Gastroesophageal sphincter (tissue), 4 donors: ENCODE data around the gene STMN1. TPM values are rescaled to one million over a fixed set of nuclear protein-coding genes. Genes with fewer than 3 reads are reported as not detected.

ENCODE experiments used
- ATAC-seq: fragments of 150-250 bp; one replicate; pipeline ENCODE4 v1.9.1; 2016; ENCODE audit warnings: mild to moderate bottlenecking, moderate library complexity
- H3K27ac ChIP-seq, 4 donors: fragments of 200-600 bp; sonication (generic) in 3 of 4; 1 replicate in 3 of 4; 2 replicates in 1 of 4; pipeline ENCODE4 v1.5.1; 2016 to 2019
- H3K27me3 ChIP-seq: fragments of 200-600 bp; sonication (generic); one replicate; pipeline ENCODE4 v1.5.1; 2019
- H3K36me3 ChIP-seq, 2 donors: fragments of 200-600 bp; sonication (generic); one replicate each; pipeline ENCODE4 v1.5.1; 2019; ENCODE audit warnings: control low read depth in 1 of 2
- H3K4me1 ChIP-seq, 3 donors: fragments of 200-600 bp; sonication (generic); 1 replicate in 2 of 3; 2 replicates in 1 of 3; pipeline ENCODE4 v1.5.1; 2016 to 2019; ENCODE audit warnings: control low read depth in 2 of 3
- H3K4me3 ChIP-seq, 2 donors: fragments of 200-600 bp; sonication (generic); one replicate each; pipeline ENCODE4 v1.5.1; 2019; ENCODE audit warnings: mild to moderate bottlenecking in 1 of 2, moderate library complexity in 1 of 2
- H3K9me3 ChIP-seq, 3 donors: fragments of 200-600 bp; sonication (generic); one replicate each; pipeline ENCODE4 v1.5.1; 2017 to 2019; ENCODE audit warnings: control low read depth in 2 of 3
- CTCF ChIP-seq, 4 experiments: fragments of 200-600 bp in 2 of 4; fragments of 450-650 bp in 2 of 4; sonication (generic) in 1 of 4; IDR thresholded peaks; one replicate each; pipeline ENCODE4 v1.5.1; 2017 to 2019; ENCODE audit warnings: antibody characterized with exemption in 4 of 4, mild to moderate bottlenecking in 2 of 4, moderate library complexity in 2 of 4
- EP300 ChIP-seq: sonication (generic); formaldehyde crosslinking; IDR thresholded peaks from one replicate; pipeline ENCODE4 v1.6.1; 2017; ENCODE audit warnings: antibody characterized with exemption, mild to moderate bottlenecking
- POLR2A ChIP-seq, 2 donors: fragments of 450-650 bp; IDR thresholded peaks; one replicate each; pipeline ENCODE4 v1.6.1; 2017; ENCODE audit warnings: antibody characterized with exemption in 2 of 2, mild to moderate bottlenecking in 2 of 2, moderate library complexity in 1 of 2
- POLR2AphosphoS5 ChIP-seq: sonication (generic); formaldehyde crosslinking; IDR thresholded peaks from one replicate; pipeline ENCODE4 v1.6.1; 2017; ENCODE audit warnings: antibody characterized with exemption
- WGBS, 2 donors: methylation state at CpG; one replicate each; pipeline ENCODE4 v1.1.5; 2018; ENCODE audit warnings: low coverage in 1 of 2; 5-methylcytosine and 5-hydroxymethylcytosine counted together
- total RNA-seq, 4 donors: library from RNA; depleted of rRNA; stranded (reverse); fragments of >200 nt; gene quantifications; one replicate each; pipeline ENCODE4 v1.1.0, GENCODE V29; 2016

STMN1 gene
- total RNA-seq, 4 donors from 2014 or later: 12.2 to 30.0 (median 14.6) TPM

GRCh38 chr1:25927521-25928265, 21.5 kb upstream of the STMN1 start:
- peaks cover 20% of the 10 kb centered on the region for H3K27me3 ChIP-seq
- H3K4me1 ChIP-seq: peaks cover 0 to 13% (median 4%) of the 10 kb centered on the region in 3 donors
- ATAC-seq: no peak
- H3K4me3 ChIP-seq: no peak overlapping the region
- no peak for TF ChIP-seq CTCF (IDR thresholded peaks at IDR 0.05)
- TF ChIP-seq EP300: no peak
- no peak for TF ChIP-seq POLR2AphosphoS5
- TF ChIP-seq POLR2A (IDR thresholded peaks at IDR 0.05): no peak
- WGBS, 2 donors: 93 to 100% methylated on average over 1 to 3 of the region's 5 CpGs
- H3K36me3 ChIP-seq: no peaks in the 10 kb centered on the region
- no peak overlapping the region for H3K27ac ChIP-seq
- no peaks in the 10 kb centered on the region for H3K9me3 ChIP-seq

- Histone ChIP-seq H3K4me1 (peaks cover 0 to 21% (median 4%) of the 10 kb centered on the region in 3 donors), H3K36me3 (no peaks in the 10 kb centered on the region), H3K4me3 (no peak overlapping the region), H3K27me3 (peaks cover 20% of the 10 kb centered on the region), H3K9me3 (no peaks in the 10 kb centered on the region), H3K27ac (no peak overlapping the region)
- WGBS, 2 donors: 75 to 81% methylated on average over 5 to 7 of the region's 13 CpGs
- no peak for ATAC-seq
- TF ChIP-seq POLR2A (IDR thresholded peaks at IDR 0.05): no peak
- no peak for TF ChIP-seq EP300
- no peak for TF ChIP-seq CTCF (IDR thresholded peaks at IDR 0.05)
- no peak for TF ChIP-seq POLR2AphosphoS5
Observed at GRCh38 chr1:25926731-25927496, 20.7 kb upstream of the STMN1 start.

- ATAC-seq: no peak
Observed at GRCh38 chr1:25924454-25924853, 18.2 kb upstream of the STMN1 start.

GRCh38 chr1:25922971-25923552, 16.8 kb upstream of the STMN1 start:
- ATAC-seq: peak; percentile 69
- Histone ChIP-seq H3K9me3 (no peaks in the 10 kb centered on the region), H3K27me3 (peaks cover 20% of the 10 kb centered on the region), H3K36me3 (no peaks in the 10 kb centered on the region), H3K4me3 (peak overlapping the region; percentile 25 to 62), H3K27ac (peak overlapping the region in 3 of 4 donors; percentile 73 to 80 (median 76)), H3K4me1 (peaks cover 0 to 21% (median 4%) of the 10 kb centered on the region in 3 donors)
- TF ChIP-seq CTCF (IDR thresholded peaks at IDR 0.05) (no peak), POLR2A (IDR thresholded peaks at IDR 0.05) (peak in 1 of 2 donors; percentile 24), POLR2AphosphoS5 (peak; percentile 8), EP300 (no peak)
- WGBS, 2 donors: 2 to 5% methylated on average over 6 to 14 of the region's 32 CpGs

More at GRCh38 chr1:25924454-25924853, 18.2 kb upstream of the STMN1 start:
- Histone ChIP-seq H3K36me3 (no peaks in the 10 kb centered on the region), H3K27me3 (peaks cover 20% of the 10 kb centered on the region), H3K4me3 (no peak overlapping the region), H3K9me3 (no peaks in the 10 kb centered on the region), H3K27ac (no peak overlapping the region), H3K4me1 (peaks cover 0 to 21% (median 4%) of the 10 kb centered on the region in 3 donors)
- no peak for TF ChIP-seq EP300
- TF ChIP-seq POLR2AphosphoS5: no peak
- no peak for TF ChIP-seq POLR2A (IDR thresholded peaks at IDR 0.05)
- no peak for TF ChIP-seq CTCF (IDR thresholded peaks at IDR 0.05)
- WGBS, 2 donors: 63 to 83% methylated on average over 2 of the region's 2 CpGs
